HG03558 (cell line): ENCODE measurements around the gene SC5D.

Experiments
- ATAC-seq: cut with Tn5 transposase; IDR thresholded peaks from one replicate; pipeline ENCODE4 v1.9.1; 2021; ENCODE audit warnings: moderate number of reproducible peaks; ENCODE audit not compliant: unreplicated experiment; ENCODE audit errors: extremely low read depth

The SC5D gene

DNA sequence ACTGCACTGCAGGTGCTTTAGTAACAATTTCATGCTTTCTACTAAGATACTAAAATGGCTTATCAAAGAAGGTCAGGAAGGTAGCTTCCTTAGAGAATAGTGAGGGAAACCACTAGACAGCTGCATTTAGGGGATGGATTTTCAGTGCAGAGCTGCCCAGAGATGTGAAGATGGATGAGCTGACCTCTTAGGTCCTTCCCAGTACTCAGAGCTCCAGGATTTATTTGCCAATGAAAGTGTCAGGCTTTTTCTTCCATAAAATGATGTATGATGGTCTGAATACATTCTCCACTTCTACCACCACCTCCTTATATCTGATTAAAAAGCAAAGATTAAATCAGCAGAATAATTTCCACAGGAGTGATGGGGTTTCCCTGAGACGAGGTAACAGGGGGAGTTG, 35.0 kb downstream of the SC5D start:
- no peak for ATAC-seq

- no peak for ATAC-seq
Observed at GRCh38 chr11:121328176-121328966, 35.8 kb downstream of the SC5D start.

GRCh38 chr11:121328967-121329679, 36.6 kb downstream of the SC5D start:
- no peak for ATAC-seq

DNA sequence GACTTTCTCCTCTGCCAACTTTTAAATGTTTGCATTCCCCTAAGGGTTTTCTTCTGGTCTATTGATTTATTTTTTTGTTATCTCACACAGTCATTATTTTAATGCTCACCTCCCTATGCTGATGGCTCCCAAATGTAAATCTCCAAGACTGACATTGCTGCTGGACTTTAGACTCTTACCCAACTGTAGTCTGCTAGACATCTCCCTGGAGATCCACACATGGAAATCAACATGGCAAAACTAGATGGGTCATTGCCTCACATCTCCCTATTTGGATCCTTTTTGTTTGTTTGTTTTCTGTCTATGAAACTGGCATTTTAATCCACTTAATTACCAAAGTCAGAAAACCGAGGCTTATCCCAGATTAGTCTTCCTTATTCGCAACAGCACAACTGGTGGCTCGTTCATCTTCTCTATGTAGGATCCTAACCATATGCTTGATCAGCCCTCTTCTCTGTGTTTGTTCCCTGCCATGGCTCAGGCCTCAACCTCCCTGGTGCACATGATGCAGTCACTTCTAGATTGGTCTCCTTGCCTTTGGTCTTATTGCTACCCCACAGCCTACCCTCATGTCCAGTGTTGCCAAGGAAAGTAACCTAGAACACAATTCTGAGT, 37.3 kb downstream of the SC5D start:
- no peak for ATAC-seq

GRCh38 chr11:121330614-121331435, 38.3 kb downstream of the SC5D start:
- no peak for ATAC-seq

- ATAC-seq = no peak
Observed at GRCh38 chr11:121334973-121335710, 42.6 kb downstream of the SC5D start.

DNA sequence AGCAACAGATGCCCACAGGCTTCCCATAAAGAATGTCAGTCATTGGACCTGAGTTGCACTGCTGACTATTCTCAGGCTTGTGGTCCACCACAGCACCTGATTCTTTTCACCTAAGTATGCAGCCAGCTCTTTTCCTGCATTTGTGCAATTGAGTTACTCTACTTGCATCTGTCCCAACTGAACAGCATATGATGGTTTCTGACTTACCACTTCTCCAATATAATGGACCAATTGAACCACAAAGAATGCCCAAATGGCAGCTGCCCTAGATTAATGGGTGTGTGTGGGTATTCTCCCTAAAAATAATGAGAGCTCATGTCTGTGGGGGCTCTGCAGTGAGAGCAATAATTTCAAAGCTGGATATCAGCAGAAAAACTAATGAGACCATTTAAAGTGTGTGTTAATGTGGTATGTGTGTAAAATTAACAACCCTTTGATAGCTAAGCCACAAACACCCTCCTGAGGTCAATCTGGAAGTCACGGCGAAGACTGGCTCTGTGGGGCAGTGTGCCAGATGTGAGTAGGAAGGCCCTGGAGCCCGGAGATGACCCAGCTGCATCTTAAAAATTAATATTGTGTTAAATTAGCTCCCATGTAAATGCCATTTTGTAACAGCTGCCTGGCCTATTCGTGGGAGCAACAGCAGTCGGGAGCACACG, 43.8 kb downstream of the SC5D start:
- ATAC-seq = no peak

DNA sequence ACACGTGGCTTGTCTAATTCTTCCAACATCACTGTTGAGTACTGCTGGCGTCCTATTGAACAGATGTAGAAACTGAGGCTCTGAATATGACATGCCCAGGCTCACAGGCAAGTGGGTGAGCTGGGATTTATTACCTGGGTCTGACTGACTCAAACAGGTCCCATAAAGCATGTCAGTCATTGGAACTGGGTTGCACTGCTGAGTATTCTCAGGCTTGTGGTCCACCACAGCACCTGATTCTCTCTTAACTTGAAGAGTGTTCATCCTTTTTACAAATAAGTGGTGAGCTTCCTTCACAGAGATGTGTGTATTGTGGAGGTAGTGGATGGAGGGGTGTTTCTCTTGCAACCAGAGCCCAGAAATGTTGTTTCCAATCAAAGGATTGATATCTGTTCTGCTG, 44.5 kb downstream of the SC5D start:
- ATAC-seq = no peak

- no peak for ATAC-seq
Observed at GRCh38 chr11:121337740-121338272, 45.2 kb downstream of the SC5D start.

GRCh38 chr11:121338536-121338935, 46.0 kb downstream of the SC5D start:
- no peak for ATAC-seq

GRCh38 chr11:121340032-121340580, 47.5 kb downstream of the SC5D start:
- no peak for ATAC-seq

GRCh38 chr11:121341609-121342008, 49.0 kb downstream of the SC5D start:
- no peak for ATAC-seq

DNA sequence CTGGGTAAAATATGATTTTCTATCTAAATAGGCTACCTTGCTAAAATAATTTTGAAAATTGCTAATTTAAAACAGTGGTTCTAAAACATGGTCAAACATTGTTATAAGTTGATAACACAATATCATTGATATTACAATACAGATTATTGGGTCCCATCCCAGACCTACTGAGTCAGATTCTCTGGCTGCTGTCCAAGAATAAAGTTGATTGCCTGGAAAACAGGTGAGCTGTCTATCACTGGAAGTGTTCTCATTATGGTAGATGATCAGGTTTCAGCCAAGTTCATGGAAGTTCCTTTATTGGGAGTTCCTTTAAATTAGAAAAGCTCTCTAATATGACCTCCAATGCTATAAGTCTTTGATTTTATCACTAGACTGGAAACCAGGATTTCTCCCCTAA, 52.3 kb downstream of the SC5D start:
- ATAC-seq = no peak

GRCh38 chr11:121347094-121347493, 54.5 kb downstream of the SC5D start:
- no peak for ATAC-seq

DNA sequence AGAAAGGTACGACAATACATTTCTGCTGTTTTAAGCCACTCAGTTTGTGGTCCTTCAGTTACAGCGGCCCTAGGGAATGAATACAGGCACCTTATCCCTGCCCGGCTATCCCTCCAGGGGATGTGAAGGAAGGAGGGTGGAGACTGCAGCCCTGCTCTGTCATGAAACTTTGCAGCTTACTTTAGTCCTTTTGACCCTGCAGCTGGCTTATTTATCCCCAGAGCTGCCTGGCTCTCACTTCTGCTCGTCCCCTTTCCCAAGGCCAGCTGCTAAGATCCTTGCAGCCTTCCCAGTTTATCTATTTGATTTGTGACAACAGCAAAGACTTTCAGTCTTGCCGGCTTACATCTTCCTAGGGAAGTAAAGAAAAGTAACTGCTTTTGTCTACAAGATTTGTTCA, 55.2 kb downstream of the SC5D start:
- no peak for ATAC-seq

- ATAC-seq = no peak
Observed at GRCh38 chr11:121348220-121348875, 55.8 kb downstream of the SC5D start.

GRCh38 chr11:121349790-121350189, 57.2 kb downstream of the SC5D start:
- ATAC-seq = no peak

DNA sequence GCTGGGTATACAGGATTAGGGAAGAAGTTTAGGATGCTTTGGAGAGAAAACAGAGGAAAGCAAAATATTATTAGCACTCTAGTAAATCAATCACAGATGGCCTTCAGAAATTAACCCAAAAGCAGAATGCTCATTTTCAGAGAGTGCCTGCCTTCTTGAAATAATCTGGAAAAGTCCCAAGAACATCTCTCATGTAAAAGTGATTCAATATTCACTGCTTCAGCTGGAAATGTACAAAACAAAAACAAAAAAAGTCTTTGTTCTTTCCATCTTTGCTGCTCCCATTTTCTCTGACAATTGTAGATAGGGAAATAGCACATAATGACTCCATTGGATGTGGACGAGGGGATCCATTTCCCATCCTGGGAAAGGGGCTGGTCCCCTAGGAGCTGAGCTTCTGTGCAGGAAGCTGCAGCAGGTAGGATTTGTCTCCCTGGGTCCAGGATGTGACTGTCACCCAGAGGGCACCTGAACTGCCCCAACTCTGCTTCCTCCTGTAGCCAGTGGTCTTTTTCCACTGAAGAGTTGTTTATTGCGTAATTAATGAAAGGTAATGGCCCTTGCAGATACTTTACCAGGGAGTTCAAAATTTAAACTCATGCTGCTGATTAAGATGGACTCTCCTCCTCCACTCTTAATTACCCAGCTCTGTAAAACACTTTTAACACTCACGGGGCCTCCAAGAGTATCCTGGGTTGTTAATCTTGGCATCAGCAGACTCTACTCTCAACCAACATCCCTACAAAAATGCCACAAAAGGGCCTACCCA, 57.9 kb downstream of the SC5D start:
- no peak for ATAC-seq
